MM.1S (cell line): ENCODE results near the gene AKR7A2.

ENCODE experiments used
- CTCF ChIP-seq: fragments of 300-600 bp; sonication (generic); IDR thresholded peaks from 2 replicates; pipeline ENCODE4 v1.5.1; 2016; ENCODE audit warnings: antibody characterized with exemption, low read length, mixed read lengths
- EZH2 ChIP-seq: fragments of 300-600 bp; sonication (generic); optimal IDR thresholded peaks from 2 replicates; pipeline ENCODE3; 2017; ENCODE audit warnings: low read depth, mild to moderate bottlenecking, antibody characterized with exemption, low read length, mixed read lengths
- EZH2phosphoT487 ChIP-seq: fragments of 300-600 bp; sonication (generic); IDR thresholded peaks from 2 replicates; pipeline ENCODE4 v1.6.1; 2018; ENCODE audit warnings: antibody characterized with exemption, low read length

- no peak for TF ChIP-seq CTCF
- no peak for TF ChIP-seq EZH2
- no peak for TF ChIP-seq EZH2phosphoT487
These were observed 57.5 kb downstream of the AKR7A2 start for GRCh38 chr1:19254416-19254815.
